ENCODE measurements around the gene ZNF587.
"Not testable (repeated sequence)": the region's sequence is repeated elsewhere in the genome, so short reads cannot be mapped to it uniquely, and the experiment has no call there.

The ZNF587 gene

GRCh38 chr19:57815247-57816075 lies 34.2 kb upstream of the ZNF587 start:
- in situ Hi-C loops (cut with MboI; ENCODE audit: low sequenced_read_pairs) = no loop called here
- Histone ChIP-seq H3K9me3 (no peaks in the 10 kb centered on the region), H3K4me1 (no peaks in the 10 kb centered on the region; the same call in none of the 2 replicates), H3K27me3 (ENCODE audit: low read depth) (no peaks in the 10 kb centered on the region), H3K36me3 (replicated peaks) (peaks cover under 1% of the 10 kb centered on the region), H3K4me3 (peak overlapping the region; percentile 83)
- DNase-seq (ENCODE audit: low spot score in 2 of 2) = no peak

GRCh38 chr19:57816652-57817051 lies 33.0 kb upstream of the ZNF587 start:
- Histone ChIP-seq H3K4me3 (no peak overlapping the region), H3K36me3 (replicated peaks) (peaks cover 7% of the 10 kb centered on the region), H3K9me3 (no peaks in the 10 kb centered on the region), H3K27me3 (ENCODE audit: low read depth) (no peaks in the 10 kb centered on the region), H3K4me1 (peaks cover 5% of the 10 kb centered on the region)
- in situ Hi-C loops (cut with MboI; ENCODE audit: low sequenced_read_pairs) = no loop called here
- no peak for DNase-seq (ENCODE audit: low spot score in 2 of 2)

- Histone ChIP-seq H3K4me3 (no peak overlapping the region), H3K4me1 (peaks cover 5% of the 10 kb centered on the region), H3K27me3 (ENCODE audit: low read depth) (no peaks in the 10 kb centered on the region), H3K9me3 (no peaks in the 10 kb centered on the region), H3K36me3 (replicated peaks) (peaks cover 18% of the 10 kb centered on the region)
- DNase-seq (ENCODE audit: low spot score in 2 of 2) = no peak
- in situ Hi-C loops (cut with MboI; ENCODE audit: low sequenced_read_pairs) = no loop called here
These were observed 31.7 kb upstream of the ZNF587 start for GRCh38 chr19:57817976-57818375.

GRCh38 chr19:57818378-57818777 lies 31.3 kb upstream of the ZNF587 start:
- no peaks in the 10 kb centered on the region for H3K27me3 ChIP-seq (ENCODE audit: low read depth)
- in situ Hi-C loops (cut with MboI; ENCODE audit: low sequenced_read_pairs) = no loop called here
- no peaks in the 10 kb centered on the region for H3K9me3 ChIP-seq
- peaks cover 20% of the 10 kb centered on the region for H3K36me3 ChIP-seq (replicated peaks)
- H3K4me3 ChIP-seq = no peak overlapping the region
- H3K4me1 ChIP-seq = peaks cover 5% of the 10 kb centered on the region
- DNase-seq (ENCODE audit: low spot score in 2 of 2) = no peak

- H3K4me3 ChIP-seq = peak overlapping the region; percentile 97
- in situ Hi-C loops (cut with MboI; ENCODE audit: low sequenced_read_pairs) = no loop called here
- peak; percentile 88 to 91 for DNase-seq (ENCODE audit: low spot score in 2 of 2)
- no peaks in the 10 kb centered on the region for H3K9me3 ChIP-seq
- peaks cover 26% of the 10 kb centered on the region for H3K36me3 ChIP-seq (replicated peaks)
- no peaks in the 10 kb centered on the region for H3K27me3 ChIP-seq (ENCODE audit: low read depth)
- peaks cover 5% of the 10 kb centered on the region for H3K4me1 ChIP-seq
These were observed 30.0 kb upstream of the ZNF587 start for GRCh38 chr19:57819475-57820148.

- DNase-seq (ENCODE audit: low spot score in 2 of 2) = no peak
- H3K4me3 ChIP-seq = peak overlapping the region; percentile 97
- H3K4me1 ChIP-seq = peaks cover 5% of the 10 kb centered on the region; the same call in 1 of the 2 replicates
- peaks cover 26% of the 10 kb centered on the region for H3K36me3 ChIP-seq (replicated peaks)
- no peaks in the 10 kb centered on the region for H3K9me3 ChIP-seq
- in situ Hi-C loops (cut with MboI; ENCODE audit: low sequenced_read_pairs) = no loop called here
- no peaks in the 10 kb centered on the region for H3K27me3 ChIP-seq (ENCODE audit: low read depth)
These were observed 29.1 kb upstream of the ZNF587 start for GRCh38 chr19:57820599-57820998.

GRCh38 chr19:57821095-57821494 lies 28.6 kb upstream of the ZNF587 start:
- Histone ChIP-seq H3K4me3 (peak overlapping the region; percentile 97; the same call in 1 of the 2 replicates), H3K36me3 (replicated peaks) (peaks cover 30% of the 10 kb centered on the region)
- in situ Hi-C loops (cut with MboI; ENCODE audit: low sequenced_read_pairs); H3K27me3 ChIP-seq (ENCODE audit: low read depth); H3K4me1 ChIP-seq; H3K9me3 ChIP-seq; DNase-seq (ENCODE audit: low spot score in 2 of 2): not testable (repeated sequence)

GRCh38 chr19:57821501-57821900 lies 28.2 kb upstream of the ZNF587 start:
- DNase-seq (ENCODE audit: low spot score in 2 of 2); H3K4me1 ChIP-seq; in situ Hi-C loops (cut with MboI; ENCODE audit: low sequenced_read_pairs); H3K9me3 ChIP-seq; H3K4me3 ChIP-seq; H3K27me3 ChIP-seq (ENCODE audit: low read depth): not testable (repeated sequence)
- H3K36me3 ChIP-seq (replicated peaks) = peaks cover 30% of the 10 kb centered on the region

- peaks cover 34% of the 10 kb centered on the region for H3K36me3 ChIP-seq (replicated peaks)
- H3K27me3 ChIP-seq (ENCODE audit: low read depth); DNase-seq (ENCODE audit: low spot score in 2 of 2); in situ Hi-C loops (cut with MboI; ENCODE audit: low sequenced_read_pairs); H3K4me3 ChIP-seq; H3K9me3 ChIP-seq; H3K4me1 ChIP-seq: not testable (repeated sequence)
These were observed 26.5 kb upstream of the ZNF587 start for GRCh38 chr19:57823155-57823554.

GRCh38 chr19:57823608-57824007 lies 26.1 kb upstream of the ZNF587 start:
- H3K27me3 ChIP-seq (ENCODE audit: low read depth); in situ Hi-C loops (cut with MboI; ENCODE audit: low sequenced_read_pairs); H3K9me3 ChIP-seq; DNase-seq (ENCODE audit: low spot score in 2 of 2); H3K4me3 ChIP-seq; H3K4me1 ChIP-seq: not testable (repeated sequence)
- peaks cover 37% of the 10 kb centered on the region for H3K36me3 ChIP-seq (replicated peaks)

GRCh38 chr19:57825511-57825910 lies 24.1 kb upstream of the ZNF587 start:
- peaks cover 4% of the 10 kb centered on the region; the same call in 1 of the 2 replicates for H3K4me1 ChIP-seq
- in situ Hi-C loops (cut with MboI; ENCODE audit: low sequenced_read_pairs) = no loop called here
- DNase-seq (ENCODE audit: low spot score in 2 of 2) = no peak
- H3K36me3 ChIP-seq (replicated peaks) = peaks cover 40% of the 10 kb centered on the region
- no peaks in the 10 kb centered on the region for H3K9me3 ChIP-seq
- no peaks in the 10 kb centered on the region for H3K27me3 ChIP-seq (ENCODE audit: low read depth)
- H3K4me3 ChIP-seq = no peak overlapping the region

GRCh38 chr19:57829316-57829715 lies 20.3 kb upstream of the ZNF587 start:
- in situ Hi-C loops (cut with MboI; ENCODE audit: low sequenced_read_pairs) = no loop called here
- H3K9me3 ChIP-seq = no peaks in the 10 kb centered on the region
- H3K4me1 ChIP-seq = no peaks in the 10 kb centered on the region
- DNase-seq (ENCODE audit: low spot score in 2 of 2) = no peak
- no peak overlapping the region for H3K4me3 ChIP-seq
- H3K27me3 ChIP-seq (ENCODE audit: low read depth) = no peaks in the 10 kb centered on the region
- H3K36me3 ChIP-seq (replicated peaks) = peaks cover 16% of the 10 kb centered on the region

GRCh38 chr19:57830071-57830602 lies 19.5 kb upstream of the ZNF587 start, which contains the start of gene ZNF587B:
Gene ZNF587B (plus strand): TSS chr19:57830299. CDS start chr19:57830529, 230 bp downstream.
- no peaks in the 10 kb centered on the region for H3K9me3 ChIP-seq
- peaks cover 15% of the 10 kb centered on the region for H3K36me3 ChIP-seq (replicated peaks)
- H3K4me3 ChIP-seq = no peak within 1 kb of the TSS
- DNase-seq (ENCODE audit: low spot score in 2 of 2) = peak; percentile 4 to 62
- in situ Hi-C loops (cut with MboI; ENCODE audit: low sequenced_read_pairs) = no loop called here
- H3K4me1 ChIP-seq = no peaks in the 10 kb centered on the region
- H3K27me3 ChIP-seq (ENCODE audit: low read depth) = no peaks in the 10 kb centered on the region

GRCh38 chr19:57836991-57837390 lies 12.7 kb upstream of the ZNF587 start:
- H3K4me1 ChIP-seq; DNase-seq (ENCODE audit: low spot score in 2 of 2); H3K27me3 ChIP-seq (ENCODE audit: low read depth); in situ Hi-C loops (cut with MboI; ENCODE audit: low sequenced_read_pairs); H3K9me3 ChIP-seq; H3K4me3 ChIP-seq: not testable (repeated sequence)
- H3K36me3 ChIP-seq (replicated peaks) = peaks cover 11% of the 10 kb centered on the region
